HepG2 (cell line): ENCODE measurements around the gene PEAK1. TPM values are rescaled to one million over a fixed set of nuclear protein-coding genes. Genes with fewer than 3 reads are reported as not detected.

Experiments
- ATAC-seq: fragments of 200-7000 bp; cut with Tn5 transposase; 3 replicates; pipeline ENCODE4 v1.9.1; 2020; ENCODE audit warnings: mild to moderate bottlenecking, moderate library complexity
- BruUV-seq: library from RNA; stranded (reverse); fragments of 400-500 nt; replicated peaks from 2 replicates; lab custom pipeline; 2021; lab: Mats Ljungman, UMichigan
- CTCF ChIA-PET: fragments of 300-600 bp; formaldehyde crosslinking; extraction: SDS; loops from one replicate; lab custom pipeline; 2021; ENCODE audit warnings: low total read pairs, inconsistent platforms, low intra/inter-chr PET ratio; lab: Yijun Ruan, JAX
- POLR2A ChIA-PET: fragments of 350-600 bp; sonication (Branson Sonifier 250); formaldehyde crosslinking; loops from one replicate; lab custom pipeline; 2020; ENCODE audit warnings: antibody characterized with exemption, inconsistent platforms; lab: Yijun Ruan, JAX
- DNase-seq: peaks from one replicate; pipeline ENCODE4 v3.0.0-alpha.2; 2015; ENCODE audit warnings: low spot score
- FAIRE-seq: peaks from 3 replicates; lab custom pipeline; 2011; peaks lifted over from hg19 to GRCh38; lab: Jason Lieb, UNC
- H2AFZ ChIP-seq: one replicate; pipeline ENCODE4 v1.6.1; 2011; ENCODE audit warnings: low read length, inconsistent platforms
- H3K27ac ChIP-seq: fragments of 300-600 bp; 3 replicates; pipeline ENCODE4 v1.8.0; 2011; ENCODE audit warnings: mixed run types, mild to moderate bottlenecking, mixed read lengths, low read length, inconsistent platforms; ENCODE audit not compliant: insufficient read depth; ENCODE audit errors: extremely low read length
- H3K27me3 ChIP-seq, 2 experiments: fragments of 200-600 bp in 1 of 2; 2 replicates in 1 of 2; 3 replicates in 1 of 2; pipeline versions ENCODE4 v1.6.0 to v1.8.0; 2011; ENCODE audit warnings: low read length in 2 of 2, mild to moderate bottlenecking in 2 of 2, moderate library complexity in 2 of 2, inconsistent platforms in 1 of 2; ENCODE audit not compliant: insufficient read depth in 2 of 2, control insufficient read depth in 1 of 2
- H3K36me3 ChIP-seq, 2 experiments: fragments of 200-600 bp in 1 of 2; replicated peaks in 1 of 2; 2 replicates in 1 of 2; 3 replicates in 1 of 2; pipeline versions ENCODE4 v1.5.1 to v1.8.0; 2011; ENCODE audit warnings: low read length in 2 of 2, inconsistent platforms in 1 of 2; ENCODE audit not compliant: insufficient read depth in 2 of 2, control insufficient read depth in 1 of 2
- H3K4me1 ChIP-seq: 2 replicates; pipeline ENCODE4 v1.5.1; 2012; ENCODE audit warnings: low read length, inconsistent platforms; ENCODE audit not compliant: insufficient read depth
- H3K4me2 ChIP-seq: 2 replicates; pipeline ENCODE4 v1.6.0; 2011; ENCODE audit warnings: low read depth, low read length, inconsistent platforms
- H3K4me3 ChIP-seq, 3 experiments: fragments of 200-600 bp in 1 of 3; sonication (generic), shearing (Covaris generic) in 1 of 3; replicated peaks in 1 of 3; 2 replicates each; pipeline ENCODE4 v1.5.1; 2011 to 2016; ENCODE audit warnings: low read length in 3 of 3, inconsistent platforms in 2 of 3, low read depth in 2 of 3, mild to moderate bottlenecking in 2 of 3, control low read depth in 1 of 3, mixed read lengths in 1 of 3; ENCODE audit not compliant: insufficient read depth in 1 of 3
- H3K79me2 ChIP-seq: one replicate; pipeline ENCODE4 v1.6.1; 2011; ENCODE audit warnings: low read length, inconsistent platforms; ENCODE audit not compliant: insufficient read depth
- H3K9ac ChIP-seq: 2 replicates; pipeline ENCODE4 v1.6.0; 2011; ENCODE audit warnings: mild to moderate bottlenecking, low read depth, low read length, inconsistent platforms; ENCODE audit not compliant: insufficient read depth
- H3K9me3 ChIP-seq: 2 replicates; pipeline ENCODE4 v1.5.1; 2012; ENCODE audit warnings: mild to moderate bottlenecking, low read length
- H4K20me1 ChIP-seq: 2 replicates; pipeline ENCODE4 v1.6.0; 2011; ENCODE audit warnings: inconsistent platforms, mild to moderate bottlenecking, low read length, moderate library complexity; ENCODE audit not compliant: insufficient read depth
- ATF5 ChIP-seq: sonication (generic); formaldehyde crosslinking; IDR thresholded peaks from 2 replicates; pipeline ENCODE4 v1.4.0; 2020; ENCODE audit warnings: mild to moderate bottlenecking, low read depth, missing genetic modification reagents
- CREB1 ChIP-seq, 2 experiments: fragments of 450-650 bp in 1 of 2; IDR thresholded peaks; 2 replicates each; pipeline ENCODE4 v1.6.1; 2016 to 2017; ENCODE audit warnings: control low read depth in 1 of 2, mild to moderate bottlenecking in 1 of 2, missing compliant biosample characterization in 1 of 2, missing genetic modification characterization in 1 of 2
- EEA1 ChIP-seq: sonication (generic); formaldehyde crosslinking; IDR thresholded peaks from 2 replicates; pipeline ENCODE4 v1.5.1; 2020; ENCODE audit warnings: mild to moderate bottlenecking, missing genetic modification reagents, borderline replicate concordance
- GZF1 ChIP-seq: sonication (generic); formaldehyde crosslinking; IDR thresholded peaks from 2 replicates; pipeline ENCODE4 v1.5.1; 2020; ENCODE audit warnings: mild to moderate bottlenecking, missing genetic modification reagents
- MAFF ChIP-seq: IDR thresholded peaks from 2 replicates; pipeline ENCODE4 v1.6.1; 2011; ENCODE audit warnings: low read depth, low read length, improper control_type of control experiment
- MAFK ChIP-seq, 2 experiments: IDR thresholded peaks in 1 of 2; conservative IDR thresholded peaks in 1 of 2; 2 replicates each; pipeline ENCODE4 v1.6.1; 2011; ENCODE audit warnings: improper control_type of control experiment in 2 of 2, low read length in 2 of 2
- MYNN ChIP-seq: sonication (generic); formaldehyde crosslinking; IDR thresholded peaks from 2 replicates; pipeline ENCODE4 v1.4.0; 2020; ENCODE audit warnings: mild to moderate bottlenecking, low read depth, missing genetic modification reagents
- NR1H2 ChIP-seq: sonication (generic); formaldehyde crosslinking; IDR thresholded peaks from 2 replicates; pipeline ENCODE4 v1.8.1; 2022; ENCODE audit warnings: low read depth, missing genetic modification reagents, borderline replicate concordance
- PPARG ChIP-seq: conservative IDR thresholded peaks from 2 replicates; pipeline ENCODE4 v1.6.1; 2016; ENCODE audit warnings: missing biosample characterization, missing genetic modification reagents
- ZFP82 ChIP-seq: sonication (generic); formaldehyde crosslinking; IDR thresholded peaks from 2 replicates; pipeline ENCODE4 v1.5.1; 2020; ENCODE audit warnings: mild to moderate bottlenecking, missing genetic modification reagents, borderline replicate concordance
- ZNF101 ChIP-seq: sonication (generic); formaldehyde crosslinking; IDR thresholded peaks from 2 replicates; pipeline ENCODE4 v1.4.0; 2020; ENCODE audit warnings: mild to moderate bottlenecking, low read depth, missing genetic modification reagents, borderline replicate concordance
- ZNF460 ChIP-seq: sonication (generic); formaldehyde crosslinking; IDR thresholded peaks from 2 replicates; pipeline ENCODE4 v1.5.1; 2020; ENCODE audit warnings: missing genetic modification reagents, mild to moderate bottlenecking, borderline replicate concordance
- WGBS: methylation state at CpG from one replicate; pipeline ENCODE4 v1.1.6; 2017; ENCODE audit warnings: low lambda C conversion rate; 5-methylcytosine and 5-hydroxymethylcytosine counted together
- in situ Hi-C: cut with HindIII; loops from 2 replicates; pipeline ENCODE4 v1.10.0; 2017; ENCODE audit warnings: low pct_unique_long_range_greater_than_20kb; ENCODE audit not compliant: extremely low pct_ligation_motif_present
- intact Hi-C: fragments of 100-400 bp; cut with micrococcal nuclease; formaldehyde crosslinking; loops from one replicate; pipeline ENCODE4 v1.10.0; 2022; ENCODE audit not compliant: unreplicated experiment
- polyA plus RNA-seq, 8 experiments: library from polyadenylated mRNA; depleted of rRNA in 3 of 8; stranded (reverse) in 7 of 8; unstranded in 1 of 8; fragments of >200 nt; fragmentation: Illumina TruSeq in 4 of 8; extraction: Trizol in 4 of 8; gene quantifications; 2 replicates each; pipeline versions ENCODE4 v1.2.1 to v1.2.3, GENCODE V29; 2011 to 2016; ENCODE audit warnings: low read depth in 4 of 8, missing spikeins in 1 of 8, mixed read lengths in 1 of 8; ENCODE audit not compliant: insufficient read depth in 1 of 8
- total RNA-seq, 5 experiments: library from RNA; depleted of rRNA; stranded (reverse); fragments of >200 nt; fragmentation: Illumina TruSeq; extraction: Trizol; gene quantifications; 2 replicates each; pipeline ENCODE4 v1.2.3, GENCODE V29; 2016; ENCODE audit warnings: low read depth in 1 of 5
- TF ChIP-seq, protein P1 (sequence below): sonication (generic); formaldehyde crosslinking; IDR thresholded peaks from 2 replicates; pipeline ENCODE4 v1.4.0; 2020; ENCODE audit warnings: missing genetic modification reagents

PEAK1 gene
- total and polyA plus RNA-seq, 2 of the 13 experiments (the other 11 are each of a cell fraction or from before 2014, with no cell fraction given) = 6.0 to 6.6 TPM

GRCh38 chr15:77457905-77458265 lies 38.0 kb upstream of the PEAK1 start:
- ChIA-PET CTCF (no interaction called here), POLR2A (no interaction called here)
- in situ Hi-C loops = no loop called here
- H3K36me3 ChIP-seq = peaks cover 7 to 31% of the 10 kb centered on the region in 2 experiments; a peak in 4 of 5 replicates
- H3K27me3 ChIP-seq = no peaks in the 10 kb centered on the region
- no TSS peak for BruUV-seq
- no peaks in the 10 kb centered on the region for H3K9me3 ChIP-seq
- H2AFZ ChIP-seq = no peak overlapping the region
- no peak overlapping the region for H3K4me2 ChIP-seq
- TF ChIP-seq MAFF (0 out of 2 replicates have a peak, but pooled peaks have one; percentile 25), MAFK (conservative IDR thresholded peaks at IDR 0.05 in 1 of 2, IDR thresholded peaks at IDR 0.05 in 1 of 2; ENCODE audit: low read length in 2 of 2) (peak in 1 of 2 experiments; percentile 42; a peak in 2 of 4 replicates), ZNF460 (no peak)
- TF ChIP-seq, all 625 proteins: peak for 2
- no peak overlapping the region for H3K4me3 ChIP-seq
- no peak overlapping the region for H3K9ac ChIP-seq
- intact Hi-C loops = no loop called here
- ATAC-seq (no peak), DNase-seq (no peak), FAIRE-seq (no peak)
- H4K20me1 ChIP-seq = no peaks in the 10 kb centered on the region
- no peak overlapping the region for H3K27ac ChIP-seq
- peaks cover 15% of the 10 kb centered on the region; the same call in 1 of the 2 replicates for H3K4me1 ChIP-seq
- peaks cover 4% of the 10 kb centered on the region for H3K79me2 ChIP-seq

- peaks cover 7 to 31% of the 10 kb centered on the region in 2 experiments; a peak in 4 of 5 replicates for H3K36me3 ChIP-seq
- H3K4me1 ChIP-seq = peaks cover 15% of the 10 kb centered on the region; the same call in 1 of the 2 replicates
- FAIRE-seq = no peak
- intact Hi-C loops = no loop called here
- H3K4me2 ChIP-seq = no peak overlapping the region
- no peaks in the 10 kb centered on the region for H3K27me3 ChIP-seq
- no peak overlapping the region for H3K4me3 ChIP-seq
- 86% methylated on average over 5 of the region's 5 CpGs for WGBS
- no peak for ATAC-seq
- H3K27ac ChIP-seq = no peak overlapping the region
- CTCF ChIA-PET = no interaction called here
- no peak for DNase-seq
- BruUV-seq = no TSS peak
- H2AFZ ChIP-seq = no peak overlapping the region
- in situ Hi-C loops = no loop called here
- POLR2A ChIA-PET = no interaction called here
- H4K20me1 ChIP-seq = no peaks in the 10 kb centered on the region
- H3K79me2 ChIP-seq = peaks cover 4% of the 10 kb centered on the region
- no peak overlapping the region for H3K9ac ChIP-seq
- no peaks in the 10 kb centered on the region for H3K9me3 ChIP-seq
- no peak for TF ChIP-seq CREB1 (IDR thresholded peaks at IDR 0.05)
- no peak for TF ChIP-seq CREB1 (CRISPR knock-in tag; IDR thresholded peaks at IDR 0.05)
- no peak for TF ChIP-seq ZNF101
- TF ChIP-seq PPARG = no peak
- TF ChIP-seq, protein P1, sequence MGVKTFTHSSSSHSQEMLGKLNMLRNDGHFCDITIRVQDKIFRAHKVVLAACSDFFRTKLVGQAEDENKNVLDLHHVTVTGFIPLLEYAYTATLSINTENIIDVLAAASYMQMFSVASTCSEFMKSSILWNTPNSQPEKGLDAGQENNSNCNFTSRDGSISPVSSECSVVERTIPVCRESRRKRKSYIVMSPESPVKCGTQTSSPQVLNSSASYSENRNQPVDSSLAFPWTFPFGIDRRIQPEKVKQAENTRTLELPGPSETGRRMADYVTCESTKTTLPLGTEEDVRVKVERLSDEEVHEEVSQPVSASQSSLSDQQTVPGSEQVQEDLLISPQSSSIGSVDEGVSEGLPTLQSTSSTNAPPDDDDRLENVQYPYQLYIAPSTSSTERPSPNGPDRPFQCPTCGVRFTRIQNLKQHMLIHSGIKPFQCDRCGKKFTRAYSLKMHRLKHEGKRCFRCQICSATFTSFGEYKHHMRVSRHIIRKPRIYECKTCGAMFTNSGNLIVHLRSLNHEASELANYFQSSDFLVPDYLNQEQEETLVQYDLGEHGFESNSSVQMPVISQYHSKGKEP = no peak
- no peak for TF ChIP-seq ATF5 (CRISPR knock-in tag)
- no peak for TF ChIP-seq NR1H2 (CRISPR knock-in tag)
- TF ChIP-seq ZFP82 (CRISPR knock-in tag) = no peak
- TF ChIP-seq EEA1 (CRISPR knock-in tag) = no peak
- TF ChIP-seq GZF1 (CRISPR knock-in tag) = no peak
- TF ChIP-seq MYNN (CRISPR knock-in tag) = no peak
Observed at GRCh38 chr15:77457191-77457904, 37.4 kb upstream of the PEAK1 start.
